Measurements from ENCODE around the gene SYNJ2. TPM values are rescaled to one million over a fixed set of nuclear protein-coding genes. Genes with fewer than 3 reads are reported as not detected.
A peak's percentile ranks its signal among the peaks of the same experiment; 100 is the strongest.

SYNJ2 gene
- total RNA-seq, 1 donor from 2014 or later: 24.0 TPM

DNA sequence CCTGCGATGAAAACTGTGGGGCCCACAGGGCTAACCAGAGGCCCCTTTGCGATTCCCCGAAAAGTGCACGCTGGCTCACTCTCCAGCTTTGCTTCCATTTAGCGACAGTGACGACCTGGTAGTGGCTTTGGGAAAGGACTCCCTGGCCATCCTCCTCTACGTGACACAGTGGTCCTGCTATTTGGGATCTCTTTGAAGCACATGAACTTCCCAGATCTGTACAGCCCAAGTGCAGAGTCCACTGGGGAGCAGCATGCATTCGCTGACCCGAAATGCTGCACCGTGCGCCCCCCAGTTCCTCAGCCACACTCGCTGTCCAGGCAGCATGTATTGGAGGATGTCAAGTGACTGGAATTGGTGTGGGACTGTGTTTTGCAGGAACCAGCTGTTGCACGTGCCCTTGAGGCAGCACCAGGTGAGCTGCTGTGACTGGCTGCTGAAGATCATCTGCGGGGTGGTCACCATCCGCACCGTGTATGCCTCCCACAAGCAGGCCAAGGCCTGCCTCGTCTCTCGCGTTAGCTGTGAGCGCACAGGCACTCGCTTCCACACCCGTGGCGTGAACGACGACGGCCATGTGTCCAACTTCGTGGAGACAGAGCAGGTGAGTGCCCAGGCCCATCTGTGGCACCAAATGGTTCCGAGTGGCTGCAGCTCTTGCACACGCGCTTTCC is 51.6 kb downstream of the SYNJ2 start:
- DNase-seq (ENCODE audit: low spot score): peak; percentile 68

DNA sequence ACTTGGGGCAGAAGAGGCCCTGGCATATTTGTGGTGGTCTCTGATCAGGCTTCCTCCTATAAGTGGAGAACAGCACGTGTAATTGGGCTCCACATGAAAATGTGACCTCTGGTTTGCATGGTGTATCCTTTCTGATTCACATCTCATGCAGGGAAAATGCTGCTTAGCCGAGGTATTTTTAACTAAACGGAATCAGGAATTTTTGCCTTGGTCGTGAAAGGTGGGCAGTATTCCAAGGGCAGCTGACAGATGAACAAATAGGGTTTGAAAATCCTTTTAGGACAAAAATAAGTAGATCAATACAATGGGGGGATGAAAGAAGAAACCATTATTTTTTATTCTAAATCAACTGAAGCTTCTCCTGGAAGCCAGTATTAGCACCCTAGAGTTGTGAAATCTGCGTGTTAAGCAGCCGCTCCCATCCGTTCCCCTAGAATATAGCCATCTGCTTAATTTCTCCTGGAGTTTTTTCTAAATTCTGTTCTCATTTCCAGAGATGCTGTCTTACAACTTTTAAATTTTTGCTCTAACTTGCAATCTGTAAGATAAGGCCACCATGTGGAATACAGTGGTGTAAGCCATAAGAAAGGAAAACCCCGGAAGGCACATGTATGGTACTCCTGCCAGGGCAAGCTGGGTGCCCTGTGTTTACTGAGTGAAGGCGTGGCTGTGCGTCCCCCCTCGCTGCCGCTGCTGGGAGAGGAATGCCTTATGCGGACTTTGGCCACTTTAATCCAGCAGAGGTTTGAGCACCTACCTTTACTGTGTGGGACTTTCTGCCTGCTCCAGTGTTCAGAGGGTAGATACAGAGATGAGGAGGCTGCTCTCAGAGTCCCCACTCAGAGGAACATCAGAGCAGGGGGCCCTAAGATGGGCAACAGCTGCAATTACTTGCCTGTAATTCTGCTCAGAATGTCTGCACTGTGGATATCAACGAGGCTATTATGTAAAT is 52.4 kb downstream of the SYNJ2 start:
- peak; percentile 53 for DNase-seq (ENCODE audit: low spot score)
- intact Hi-C loops (cut with DNase I): no loop called here

More for the DNA sequence above, 51.6 kb downstream of the SYNJ2 start:
- intact Hi-C loops (cut with DNase I): no loop called here

DNA sequence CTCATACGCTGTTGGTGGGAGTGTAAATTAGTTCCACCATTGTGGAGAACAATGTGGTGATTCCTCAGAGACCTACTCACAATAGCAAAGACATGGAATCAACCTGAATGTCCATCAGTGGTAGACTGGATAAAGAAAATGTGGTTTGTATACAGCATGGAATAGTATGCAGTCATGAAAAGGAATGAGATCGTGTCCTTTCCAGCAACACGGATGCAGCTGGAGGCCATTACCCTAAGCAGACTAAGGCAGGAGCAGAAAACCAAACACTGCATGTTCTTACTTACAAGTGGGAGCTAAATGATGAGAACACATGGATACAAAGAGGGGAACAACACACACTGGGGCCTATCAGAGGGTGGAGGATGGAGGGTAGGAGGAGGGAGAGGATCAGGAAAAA is 54.6 kb downstream of the SYNJ2 start:
- peak; percentile 12 for DNase-seq (ENCODE audit: low spot score)
- intact Hi-C loops (cut with DNase I): no loop called here

DNA sequence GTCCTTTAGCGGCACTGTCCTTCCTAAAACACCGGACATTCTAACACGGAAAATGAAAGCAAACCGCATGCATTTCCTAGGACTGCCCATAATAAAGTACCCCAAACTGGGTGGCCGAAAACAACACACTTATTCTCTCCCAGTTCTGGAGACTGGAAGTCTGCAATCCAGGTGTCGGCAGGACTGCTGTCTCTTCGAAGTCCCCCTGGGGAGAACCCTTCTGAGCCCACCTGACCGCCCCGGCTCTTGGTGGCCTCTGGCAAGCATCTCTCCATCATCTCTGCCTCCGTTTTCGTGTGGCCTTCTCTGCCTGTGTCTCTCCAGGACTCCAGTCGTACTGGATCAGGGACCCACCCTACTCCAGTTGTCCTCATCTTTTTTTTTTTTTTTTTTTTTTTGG is 55.4 kb downstream of the SYNJ2 start:
- intact Hi-C loops (cut with DNase I): no loop called here
- peak; percentile 29 for DNase-seq (ENCODE audit: low spot score)

DNA sequence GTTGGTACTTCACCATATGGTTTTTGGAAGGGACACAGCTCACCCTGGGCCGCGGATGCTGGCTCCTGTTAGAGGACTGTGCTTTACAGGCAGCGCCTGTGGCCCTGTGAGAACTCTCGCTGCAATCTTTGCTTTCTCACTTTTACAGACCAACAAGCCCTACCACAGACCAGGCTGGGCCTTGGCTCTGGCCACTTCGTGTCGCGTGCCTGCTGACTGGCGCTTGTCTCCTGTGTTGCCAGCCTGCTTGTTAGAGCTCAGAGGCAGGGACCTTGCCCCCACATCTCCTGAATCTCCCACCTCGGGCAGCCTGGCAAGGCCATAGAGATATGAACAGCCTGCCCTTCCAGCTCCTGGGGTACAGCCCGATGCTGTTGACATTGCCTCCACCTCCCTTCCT is 56.1 kb downstream of the SYNJ2 start:
- intact Hi-C loops (cut with DNase I): no loop called here
- peak; percentile 78 for DNase-seq (ENCODE audit: low spot score)

DNA sequence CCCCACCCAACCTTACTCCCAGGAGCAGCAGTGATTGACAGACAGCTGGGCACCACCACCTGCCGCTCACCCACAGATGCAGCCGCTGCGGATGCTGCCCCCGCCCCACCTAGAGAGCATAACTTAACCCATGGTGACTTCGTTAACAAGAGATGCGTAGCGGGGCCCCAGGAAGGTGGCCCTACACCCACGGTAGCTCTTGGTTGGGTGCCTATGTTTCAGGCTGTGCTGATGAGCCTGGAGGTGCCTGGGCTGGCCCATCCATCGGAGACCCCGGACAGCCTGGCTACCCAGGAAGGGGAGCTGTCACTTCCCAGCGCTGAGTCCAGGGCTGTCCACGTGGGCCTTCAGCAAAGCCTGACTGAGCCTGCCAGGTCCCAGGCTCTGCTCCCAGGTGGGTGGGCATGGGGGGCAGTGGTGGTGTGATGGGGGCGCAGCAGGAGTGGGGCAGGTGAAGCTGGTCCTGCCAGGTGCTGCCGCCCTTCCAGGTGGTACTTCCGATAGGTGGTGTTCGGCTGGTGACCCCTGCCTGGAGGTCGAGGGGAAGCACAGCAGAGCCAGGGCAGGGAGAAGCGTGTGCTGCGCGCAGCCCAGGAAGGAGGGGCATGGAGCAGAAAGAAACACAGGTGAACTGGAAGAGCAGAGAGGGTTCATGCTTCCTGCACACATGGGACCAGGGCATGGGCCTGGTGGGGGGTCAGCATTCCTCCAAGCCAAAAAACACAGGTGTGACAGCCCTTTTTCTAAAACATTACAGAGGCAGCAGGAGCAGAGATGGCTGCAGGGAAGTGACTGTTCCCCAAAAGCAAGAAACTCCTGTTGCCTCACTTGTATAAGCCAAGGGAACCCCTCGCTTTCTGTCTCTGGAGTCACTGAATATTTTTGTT is 56.9 kb downstream of the SYNJ2 start:
- intact Hi-C loops (cut with DNase I): no loop called here
- peak; percentile 58 for DNase-seq (ENCODE audit: low spot score)

DNA sequence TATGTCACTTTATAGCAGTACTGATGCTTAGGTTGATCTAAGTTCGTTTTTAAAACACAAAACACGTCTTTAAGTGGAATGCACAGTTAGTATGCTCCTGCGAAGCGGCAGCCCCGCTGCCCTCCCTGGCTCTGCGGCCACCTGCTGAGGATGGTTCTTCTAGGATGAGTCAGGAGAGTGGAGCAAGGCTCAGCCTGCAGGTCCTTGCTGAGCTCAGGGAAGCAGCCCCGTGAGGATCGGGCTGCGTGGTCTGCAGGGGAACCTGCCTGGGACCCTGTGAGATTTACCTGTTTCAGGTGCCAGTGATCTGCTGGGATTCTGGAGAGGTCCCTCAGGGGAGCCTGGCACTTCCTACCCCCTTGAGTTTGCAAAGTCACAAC is 57.5 kb downstream of the SYNJ2 start:
- peak; percentile 69 for DNase-seq (ENCODE audit: low spot score)
- intact Hi-C loops (cut with DNase I): no loop called here

DNA sequence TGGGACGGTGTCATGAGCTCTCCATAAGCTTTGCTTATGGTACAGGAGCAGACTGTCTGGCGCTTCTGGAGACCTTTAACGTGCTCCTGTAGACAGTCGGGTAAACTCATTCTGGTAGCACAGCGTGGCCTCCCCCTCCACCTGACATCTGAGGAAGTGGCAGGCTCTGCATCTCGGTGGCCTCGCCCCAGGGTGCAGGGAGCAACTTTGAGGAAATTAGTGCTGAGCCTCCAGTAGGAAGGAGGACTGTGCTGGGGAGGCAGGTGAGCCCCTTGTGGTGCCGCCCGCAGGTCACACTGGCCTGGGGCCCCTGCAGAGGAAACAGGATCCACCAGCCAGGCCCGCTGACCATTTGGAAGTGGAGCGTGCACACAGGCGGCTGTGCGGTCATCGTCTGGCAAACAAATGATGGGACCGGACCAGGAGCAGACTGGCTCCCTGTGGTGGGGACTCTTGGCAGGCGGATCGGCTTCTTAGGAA is 57.9 kb downstream of the SYNJ2 start:
- DNase-seq (ENCODE audit: low spot score): peak; percentile 75
- intact Hi-C loops (cut with DNase I): loop anchor here (5.0 kb wide), 1 partner anchor 57 kb away; the partner anchor contains the start of gene SYNJ2

DNA sequence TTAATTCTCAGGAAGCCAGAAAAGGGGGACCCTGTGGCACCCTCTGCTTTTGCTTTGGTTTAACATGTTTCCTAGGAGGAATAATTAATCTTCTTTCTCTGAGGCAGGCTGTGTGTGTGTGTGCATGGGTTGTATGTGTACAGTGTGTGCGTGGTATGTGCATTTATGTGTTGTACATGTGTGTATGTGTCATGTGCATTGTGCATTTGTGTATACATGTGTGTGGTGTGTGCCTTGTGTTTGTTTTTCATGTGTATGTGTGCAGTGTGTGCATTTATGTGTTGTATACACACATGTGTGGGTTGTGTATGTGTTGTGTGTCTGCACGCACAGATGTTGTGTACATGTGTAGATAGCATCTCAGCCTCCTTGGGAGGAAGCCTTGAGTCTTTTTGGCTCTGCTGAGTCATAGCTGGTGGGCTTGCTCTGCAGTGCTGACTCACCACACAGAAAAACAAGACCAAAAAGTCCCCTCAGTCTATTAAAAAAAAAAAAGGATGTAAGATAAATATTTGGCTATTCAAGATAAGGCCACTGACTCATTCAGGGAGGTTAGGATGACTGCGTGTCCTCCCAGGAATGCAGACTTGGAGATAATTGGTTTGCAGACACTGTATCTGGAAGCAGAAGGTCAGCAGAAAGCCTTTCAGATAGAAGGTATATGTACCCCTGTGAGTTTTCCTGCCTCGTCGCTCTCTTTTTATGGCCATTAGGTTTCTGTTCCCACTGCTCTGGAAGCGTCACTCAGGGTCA is 58.6 kb downstream of the SYNJ2 start:
- DNase-seq (ENCODE audit: low spot score): peak; percentile 70
- intact Hi-C loops (cut with DNase I): loop anchor here (5.0 kb wide), 1 partner anchor 58 kb away; the partner anchor contains the start of gene SYNJ2

DNA sequence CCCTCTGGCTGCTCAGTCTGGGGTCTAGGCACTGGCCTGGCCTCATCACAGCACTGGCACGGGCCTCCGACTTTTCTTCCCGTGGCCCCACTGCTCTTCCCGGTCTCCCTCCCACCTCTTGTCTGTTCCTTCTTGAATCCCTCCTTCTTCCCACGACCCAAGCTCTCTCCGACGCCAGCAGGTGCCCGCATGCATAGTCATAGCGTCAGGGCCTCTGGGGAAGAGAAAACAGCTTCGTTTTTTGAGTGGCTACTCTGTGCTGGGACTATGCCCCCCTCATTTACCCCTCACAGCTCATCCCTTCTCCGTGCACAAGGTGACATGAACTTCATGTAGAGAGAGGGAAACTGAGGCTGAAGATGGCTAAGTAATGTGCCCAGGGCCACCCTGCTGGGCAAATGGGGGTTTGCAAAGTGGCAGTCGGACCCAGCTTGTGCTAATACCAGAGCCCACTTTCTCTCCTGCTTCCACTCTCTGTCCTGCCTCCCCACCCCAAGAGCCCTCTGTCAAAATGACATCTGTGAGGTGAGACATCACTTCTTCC is 59.2 kb downstream of the SYNJ2 start:
- DNase-seq (ENCODE audit: low spot score): peak; percentile 51
- intact Hi-C loops (cut with DNase I): loop anchor here (5.0 kb wide), 1 partner anchor 59 kb away; the partner anchor contains the start of gene SYNJ2

DNA sequence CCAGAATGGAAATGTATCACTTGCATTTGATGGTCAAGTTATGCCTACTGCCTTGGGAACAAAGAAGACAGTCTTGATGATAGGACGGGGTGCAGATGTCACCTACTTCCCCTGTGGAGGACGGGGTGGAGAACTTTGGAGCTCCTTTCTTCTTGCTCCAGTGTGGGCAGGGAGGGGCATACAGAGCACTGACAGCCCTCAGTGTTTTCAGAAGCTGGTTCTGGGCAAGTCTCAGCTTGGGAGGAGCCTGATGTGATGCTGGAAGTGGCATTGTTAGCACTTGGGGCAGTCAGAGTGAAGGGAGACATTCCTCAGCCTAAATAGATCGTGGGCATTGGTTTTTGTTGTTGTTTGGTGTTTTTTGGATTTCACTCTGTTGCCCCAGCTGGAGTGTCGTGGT is 59.7 kb downstream of the SYNJ2 start:
- intact Hi-C loops (cut with DNase I): loop anchor here (5.0 kb wide), 1 partner anchor 59 kb away; the partner anchor contains the start of gene SYNJ2

DNA sequence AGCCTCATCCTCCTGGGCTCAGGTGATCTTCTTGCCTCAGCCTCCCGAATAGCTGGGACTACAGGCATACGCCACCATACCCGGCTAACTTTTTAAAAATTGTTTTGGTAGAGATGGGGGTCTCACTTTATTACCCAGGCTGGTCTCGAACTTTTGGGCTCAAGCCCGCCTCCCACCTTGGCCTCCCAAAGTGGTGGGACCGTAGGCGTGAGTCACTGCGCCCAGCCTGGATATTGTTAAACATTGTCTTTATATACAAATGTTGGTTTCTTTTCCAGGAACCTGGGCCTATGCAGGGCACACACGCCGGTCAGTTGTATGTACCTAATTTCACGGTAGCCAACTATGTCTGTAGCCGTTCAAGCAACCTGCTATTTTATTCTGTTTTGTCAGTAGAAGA is 60.1 kb downstream of the SYNJ2 start:
- intact Hi-C loops (cut with DNase I): loop anchor here (2.0 to 5.0 kb wide), 3 partner anchors 19 to 59 kb away; partner anchors contain the start of gene SYNJ2
- peak; percentile 71 for DNase-seq (ENCODE audit: low spot score)

More for the DNA sequence above, 59.7 kb downstream of the SYNJ2 start:
- DNase-seq (ENCODE audit: low spot score): peak; percentile 35

DNA sequence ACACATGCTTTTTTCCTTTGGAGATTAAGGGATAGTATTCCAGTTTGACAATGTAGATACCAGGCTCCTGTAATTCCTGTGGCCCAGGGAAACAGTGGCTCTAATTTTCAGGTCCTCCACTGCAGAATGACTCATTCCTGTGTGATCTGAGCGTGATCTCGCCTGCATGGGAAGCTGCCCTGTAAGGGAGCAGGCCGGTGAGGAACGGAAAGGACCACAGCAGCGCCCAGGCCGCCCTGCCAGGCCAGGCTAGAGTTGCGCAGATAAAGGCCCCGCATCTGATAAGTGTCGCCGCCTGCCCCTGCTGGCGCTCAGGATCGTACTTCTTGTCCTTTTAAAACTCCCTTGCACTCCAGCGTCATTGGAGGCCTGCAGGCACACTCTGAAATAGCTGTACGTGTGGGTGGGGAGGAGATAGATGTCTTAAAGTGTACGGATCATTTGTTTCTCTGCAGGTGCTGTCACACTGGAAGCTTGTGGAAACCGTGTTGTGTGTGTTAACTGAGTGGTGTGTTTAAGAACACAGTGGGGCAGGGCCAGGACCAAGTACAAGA is 60.7 kb downstream of the SYNJ2 start:
- intact Hi-C loops (cut with DNase I): loop anchor here (2.0 to 5.0 kb wide), 3 partner anchors 18 to 60 kb away; partner anchors contain the start of gene SYNJ2
- DNase-seq (ENCODE audit: low spot score): peak; percentile 79

DNA sequence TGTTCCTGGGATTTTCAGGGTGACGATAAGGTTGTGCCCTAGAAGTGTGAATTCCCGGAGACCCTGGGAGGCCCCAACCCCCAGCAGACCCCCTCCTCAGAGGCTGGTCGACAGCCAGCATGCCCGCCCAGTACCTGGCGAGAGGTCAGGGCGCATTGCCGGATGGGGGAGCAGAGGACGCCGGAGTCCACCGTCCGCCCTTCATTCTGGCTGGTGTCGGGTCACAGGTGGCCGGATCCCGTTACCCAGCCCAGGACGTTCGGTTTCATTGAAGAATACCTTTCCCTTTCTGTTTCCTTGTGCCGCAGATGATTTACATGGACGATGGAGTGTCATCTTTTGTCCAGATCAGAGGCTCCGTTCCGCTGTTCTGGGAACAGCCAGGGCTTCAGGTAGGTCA is 61.3 kb downstream of the SYNJ2 start:
- intact Hi-C loops (cut with DNase I): loop anchor here (2.0 to 5.0 kb wide), 3 partner anchors 18 to 61 kb away; partner anchors contain the start of gene SYNJ2
- peak; percentile 74 for DNase-seq (ENCODE audit: low spot score)

DNA sequence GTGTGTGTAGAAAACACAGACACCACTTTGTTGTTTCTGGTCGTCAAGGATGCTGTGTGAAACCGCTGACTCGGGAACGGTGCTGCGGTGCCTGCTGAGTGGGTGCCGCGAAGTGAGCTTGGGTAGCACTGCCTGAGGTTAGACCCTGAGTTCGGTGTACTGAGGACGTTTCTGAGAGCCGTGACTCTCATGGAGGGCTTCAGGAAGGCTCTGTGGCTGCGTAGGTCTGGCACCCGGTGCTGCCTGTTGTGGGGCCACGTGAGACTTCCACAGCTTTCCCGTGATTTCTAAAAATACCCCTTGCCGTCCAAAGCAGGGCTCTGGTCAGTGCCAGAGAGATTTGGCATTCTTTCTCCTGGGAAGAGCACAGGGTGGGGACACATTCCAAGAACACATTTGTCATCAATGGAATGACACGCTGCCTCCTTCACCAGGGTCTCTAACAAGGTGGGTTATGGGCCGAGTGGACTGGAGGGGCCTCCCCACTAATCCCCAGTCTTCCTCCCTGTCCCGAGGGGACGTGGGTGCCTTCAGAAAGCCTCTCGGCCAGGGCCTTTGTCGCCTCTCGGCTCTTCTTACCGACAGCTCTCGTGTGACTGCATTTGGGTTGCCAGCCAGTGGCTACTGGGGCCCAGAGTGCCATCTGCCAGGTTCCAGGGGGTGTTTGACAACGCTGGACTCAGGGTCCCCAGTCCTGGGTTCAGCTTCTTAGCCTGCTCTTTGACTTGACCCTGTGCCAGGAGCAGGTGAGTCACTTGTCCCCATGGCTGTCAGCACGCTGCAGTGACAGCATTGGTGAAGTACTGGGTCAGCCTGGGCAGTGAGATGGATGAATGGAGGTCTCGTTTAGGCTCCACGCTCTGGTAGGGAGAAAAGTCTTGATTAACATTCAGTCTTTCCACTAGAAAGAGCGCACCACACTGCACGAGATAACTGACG is 62.2 kb downstream of the SYNJ2 start:
- intact Hi-C loops (cut with DNase I): loop anchor here (2.0 to 5.0 kb wide), 3 partner anchors 17 to 62 kb away; partner anchors contain the start of gene SYNJ2
- peak; percentile 82 for DNase-seq (ENCODE audit: low spot score)

DNA sequence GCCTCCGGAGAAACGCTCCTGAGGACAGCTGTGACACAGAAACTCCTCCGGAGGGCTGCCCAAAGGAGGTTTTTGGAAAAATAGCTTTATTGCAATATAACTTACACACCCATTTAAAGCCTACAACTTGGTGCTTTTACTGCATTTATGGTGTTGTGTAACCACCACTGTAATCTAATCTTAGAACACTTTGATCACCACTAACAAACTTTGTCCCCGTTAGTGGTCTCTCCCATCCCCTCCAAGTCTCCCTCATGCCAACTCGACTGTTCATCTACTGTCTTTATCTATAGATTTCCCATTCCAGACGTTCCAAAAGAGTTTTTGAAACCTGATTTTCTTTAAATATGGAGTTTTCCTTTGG is 62.8 kb downstream of the SYNJ2 start:
- no peak for DNase-seq (ENCODE audit: low spot score)
- intact Hi-C loops (cut with DNase I): loop anchor here (5.0 kb wide), 1 partner anchor 62 kb away; the partner anchor contains the start of gene SYNJ2
